Measurements from ENCODE around the gene NDST3. TPM values are rescaled to one million over a fixed set of nuclear protein-coding genes. Genes with fewer than 3 reads are reported as not detected.

The NDST3 gene
- total and polyA plus RNA-seq, 2 of the 13 experiments (the other 11 are each of a cell fraction or from before 2014, with no cell fraction given), result not detected

- DNase-seq (ENCODE audit: low spot score) (peak; percentile 41), FAIRE-seq (no peak)
- intact Hi-C loops (cut with micrococcal nuclease; ENCODE audit: unreplicated experiment), result loop anchor here (1.0 to 2.0 kb wide), 3 partner anchors 46 to 1912 kb away; no protein-coding TSS in a partner anchor
These were observed 236.2 kb downstream of the NDST3 start for GRCh38 chr4:118270492-118270891.

GRCh38 chr4:118271788-118272187, 237.5 kb downstream of the NDST3 start:
- FAIRE-seq (no peak), DNase-seq (ENCODE audit: low spot score) (no peak), ATAC-seq (no peak)
- ChIA-PET POLR2A (no interaction called here), CTCF (ENCODE audit: low intra/inter-chr PET ratio, low total read pairs) (no interaction called here)
- intact Hi-C loops (cut with micrococcal nuclease; ENCODE audit: unreplicated experiment) (loop anchor here (2.0 kb wide), 2 partner anchors 47 to 1913 kb away; no protein-coding TSS in a partner anchor), in situ Hi-C loops (cut with HindIII; ENCODE audit: extremely low pct_ligation_motif_present, low pct_unique_long_range_greater_than_20kb) (loop anchor here (10.0 kb wide), 1 partner anchor 197 kb away; no protein-coding TSS in a partner anchor)
- H3K79me2 ChIP-seq (ENCODE audit: insufficient read depth, low read length), result no peaks in the 10 kb centered on the region
- H2AFZ ChIP-seq (ENCODE audit: low read length), result no peak overlapping the region
- no peaks in the 10 kb centered on the region for H3K9me3 ChIP-seq (ENCODE audit: low read length)
- H3K36me3 ChIP-seq (replicated peaks in 1 of 2; ENCODE audit: control insufficient read depth in 1 of 2, insufficient read depth in 2 of 2, low read length in 2 of 2), result no peaks in the 10 kb centered on the region
- H4K20me1 ChIP-seq (ENCODE audit: insufficient read depth, low read length), result no peaks in the 10 kb centered on the region
- no peak overlapping the region for H3K27ac ChIP-seq (ENCODE audit: extremely low read length, insufficient read depth, low read length)
- 50% methylated on average over 2 of the region's 2 CpGs for WGBS (ENCODE audit: low lambda C conversion rate)
- no peaks in the 10 kb centered on the region for H3K27me3 ChIP-seq (ENCODE audit: control insufficient read depth in 1 of 2, insufficient read depth in 2 of 2, low read length in 2 of 2)
- H3K4me1 ChIP-seq (ENCODE audit: insufficient read depth, low read length), result peaks cover 11% of the 10 kb centered on the region
- no peak overlapping the region for H3K4me2 ChIP-seq (ENCODE audit: low read depth, low read length)
- no peak overlapping the region for H3K4me3 ChIP-seq (replicated peaks in 1 of 3; ENCODE audit: insufficient read depth in 1 of 3, low read depth in 2 of 3, low read length in 3 of 3)
- H3K9ac ChIP-seq (ENCODE audit: insufficient read depth, low read depth, low read length), result no peak overlapping the region
- BruUV-seq (replicated peaks), result no TSS peak
- peak; percentile 91 to 93 for TF ChIP-seq MAFK (conservative IDR thresholded peaks at IDR 0.05 in 1 of 2, IDR thresholded peaks at IDR 0.05 in 1 of 2; ENCODE audit: low read length in 2 of 2)
- TF ChIP-seq ATF3 (CRISPR knock-in tag; IDR thresholded peaks at IDR 0.05), result no peak
- TF ChIP-seq ZNF703 (CRISPR knock-in tag; IDR thresholded peaks at IDR 0.05; ENCODE audit: borderline replicate concordance), result no peak
- no peak for TF ChIP-seq KDM3A (CRISPR knock-in tag; IDR thresholded peaks at IDR 0.05; ENCODE audit: low read depth)
- TF ChIP-seq HINFP (CRISPR knock-in tag; IDR thresholded peaks at IDR 0.05; ENCODE audit: low read depth), result no peak
- no peak for TF ChIP-seq ATF1 (CRISPR knock-in tag; IDR thresholded peaks at IDR 0.05)
- no peak for TF ChIP-seq ZBTB34 (CRISPR knock-in tag; IDR thresholded peaks at IDR 0.05)

More at GRCh38 chr4:118270492-118270891, 236.2 kb downstream of the NDST3 start:
- Histone ChIP-seq H3K79me2 (ENCODE audit: insufficient read depth, low read length) (no peaks in the 10 kb centered on the region), H2AFZ (ENCODE audit: low read length) (no peak overlapping the region), H3K4me2 (ENCODE audit: low read depth, low read length) (no peak overlapping the region), H3K27me3 (ENCODE audit: control insufficient read depth in 1 of 2, insufficient read depth in 2 of 2, low read length in 2 of 2) (no peaks in the 10 kb centered on the region), H4K20me1 (ENCODE audit: insufficient read depth, low read length) (no peaks in the 10 kb centered on the region), H3K9ac (ENCODE audit: insufficient read depth, low read depth, low read length) (no peak overlapping the region), H3K4me3 (replicated peaks in 1 of 3; ENCODE audit: insufficient read depth in 1 of 3, low read depth in 2 of 3, low read length in 3 of 3) (no peak overlapping the region), H3K4me1 (ENCODE audit: insufficient read depth, low read length) (no peaks in the 10 kb centered on the region), H3K27ac (ENCODE audit: extremely low read length, insufficient read depth, low read length) (no peak overlapping the region), H3K9me3 (ENCODE audit: low read length) (no peaks in the 10 kb centered on the region), H3K36me3 (replicated peaks in 1 of 2; ENCODE audit: control insufficient read depth in 1 of 2, insufficient read depth in 2 of 2, low read length in 2 of 2) (no peaks in the 10 kb centered on the region)
- BruUV-seq (replicated peaks), result no TSS peak
- peak; percentile 56 for TF ChIP-seq CTCF (CRISPR knock-in tag; IDR thresholded peaks at IDR 0.05)
- TF ChIP-seq STAG1 (CRISPR knock-in tag; IDR thresholded peaks at IDR 0.05), result peak; percentile 66
- TF ChIP-seq SNAPC2 (CRISPR knock-in tag; IDR thresholded peaks at IDR 0.05), result no peak
- TF ChIP-seq RAD21 (CRISPR knock-in tag; IDR thresholded peaks at IDR 0.05), result peak; percentile 19; the same call in 1 of the 2 replicates
- in situ Hi-C loops (cut with HindIII; ENCODE audit: extremely low pct_ligation_motif_present, low pct_unique_long_range_greater_than_20kb), result loop anchor here (10.0 kb wide), 1 partner anchor 196 kb away; no protein-coding TSS in a partner anchor
- no peak for ATAC-seq
- 8% methylated on average over 2 of the region's 2 CpGs for WGBS (ENCODE audit: low lambda C conversion rate)
- POLR2A ChIA-PET, result no interaction called here
- CTCF ChIA-PET (ENCODE audit: low intra/inter-chr PET ratio, low total read pairs), result interaction anchor here (1.7 kb wide), 1 partner anchor 194 kb away, joined by 13 read pairs; no protein-coding TSS in a partner anchor
